Measurements from ENCODE around the gene DCLK1.

The DCLK1 gene

DNA sequence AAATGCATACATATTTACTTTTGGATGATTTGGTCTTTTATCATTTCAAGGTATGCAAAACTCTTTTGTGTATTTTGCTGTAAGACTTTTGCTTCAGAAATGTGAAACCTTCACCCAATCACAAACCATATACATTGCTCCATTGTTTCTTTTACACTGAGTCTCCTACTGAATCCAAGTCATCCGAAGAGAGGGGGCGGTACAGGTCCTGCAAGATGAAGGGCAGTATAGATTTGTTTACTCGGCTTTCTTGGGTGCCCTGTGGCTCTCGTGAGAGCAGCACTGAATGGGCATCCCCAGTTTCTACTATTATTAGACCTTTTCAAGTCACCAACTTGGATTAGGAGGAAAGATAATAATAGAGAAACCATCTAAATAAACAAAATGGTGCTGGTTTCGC is 280.6 kb downstream of the DCLK1 start:
- TF ChIP-seq, protein P1, sequence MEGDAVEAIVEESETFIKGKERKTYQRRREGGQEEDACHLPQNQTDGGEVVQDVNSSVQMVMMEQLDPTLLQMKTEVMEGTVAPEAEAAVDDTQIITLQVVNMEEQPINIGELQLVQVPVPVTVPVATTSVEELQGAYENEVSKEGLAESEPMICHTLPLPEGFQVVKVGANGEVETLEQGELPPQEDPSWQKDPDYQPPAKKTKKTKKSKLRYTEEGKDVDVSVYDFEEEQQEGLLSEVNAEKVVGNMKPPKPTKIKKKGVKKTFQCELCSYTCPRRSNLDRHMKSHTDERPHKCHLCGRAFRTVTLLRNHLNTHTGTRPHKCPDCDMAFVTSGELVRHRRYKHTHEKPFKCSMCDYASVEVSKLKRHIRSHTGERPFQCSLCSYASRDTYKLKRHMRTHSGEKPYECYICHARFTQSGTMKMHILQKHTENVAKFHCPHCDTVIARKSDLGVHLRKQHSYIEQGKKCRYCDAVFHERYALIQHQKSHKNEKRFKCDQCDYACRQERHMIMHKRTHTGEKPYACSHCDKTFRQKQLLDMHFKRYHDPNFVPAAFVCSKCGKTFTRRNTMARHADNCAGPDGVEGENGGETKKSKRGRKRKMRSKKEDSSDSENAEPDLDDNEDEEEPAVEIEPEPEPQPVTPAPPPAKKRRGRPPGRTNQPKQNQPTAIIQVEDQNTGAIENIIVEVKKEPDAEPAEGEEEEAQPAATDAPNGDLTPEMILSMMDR (conservative IDR thresholded peaks at IDR 0.05; ENCODE audit: low read length) = no peak
- no peak for TF ChIP-seq EZH2phosphoT487 (IDR thresholded peaks at IDR 0.05; ENCODE audit: borderline replicate concordance)
- Histone ChIP-seq H3K9me3 (ENCODE audit: insufficient read depth, low read depth, low read length) (no peaks in the 10 kb centered on the region), H3K4me3 (ENCODE audit: low read length, poor library complexity, severe bottlenecking) (no peak overlapping the region), H3K36me3 (ENCODE audit: insufficient read depth, low read length) (no peaks in the 10 kb centered on the region), H3F3A (ENCODE audit: low read depth) (no peaks in the 10 kb centered on the region), H2AFZ (ENCODE audit: low read length) (no peak overlapping the region), H3K9ac (ENCODE audit: low read depth, low read length, poor library complexity, severe bottlenecking) (no peak overlapping the region), H3K4me2 (ENCODE audit: low read depth, low read length, poor library complexity, severe bottlenecking) (no peak overlapping the region), H4K20me1 (ENCODE audit: insufficient read depth, low read length, poor library complexity, severe bottlenecking) (no peaks in the 10 kb centered on the region), H3K4me1 (ENCODE audit: insufficient read depth, low read length, poor library complexity, severe bottlenecking) (no peaks in the 10 kb centered on the region), H3K9me2 (replicated peaks; ENCODE audit: low read depth, low read length) (no peaks in the 10 kb centered on the region), H3K27me3 (ENCODE audit: insufficient read depth, low read length, poor library complexity, severe bottlenecking) (no peaks in the 10 kb centered on the region), H3K79me2 (ENCODE audit: insufficient read depth, low read length) (no peaks in the 10 kb centered on the region)

DNA sequence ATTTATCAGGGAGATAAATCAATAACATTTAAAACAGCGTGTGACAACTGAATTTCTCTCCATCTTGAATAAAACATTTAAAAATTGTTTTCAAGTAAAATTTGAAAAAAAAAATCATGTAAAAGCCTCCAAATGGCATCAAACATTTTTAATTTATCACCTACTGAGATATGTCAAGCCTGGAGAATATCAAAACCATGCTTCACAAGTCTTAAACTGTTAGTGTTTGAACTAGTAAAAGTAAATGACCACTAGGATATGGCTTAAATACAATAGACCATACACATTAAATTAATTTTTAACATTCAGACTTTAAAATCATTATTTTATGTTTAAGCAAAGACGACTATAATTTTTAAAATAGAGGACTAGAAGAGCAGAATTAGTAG is 281.9 kb downstream of the DCLK1 start:
- H3K36me3 ChIP-seq (ENCODE audit: insufficient read depth, low read length) = no peaks in the 10 kb centered on the region
- H3K9ac ChIP-seq (ENCODE audit: low read depth, low read length, poor library complexity, severe bottlenecking) = no peak overlapping the region
- no peaks in the 10 kb centered on the region for H3K9me3 ChIP-seq (ENCODE audit: insufficient read depth, low read depth, low read length)
- no peak overlapping the region for H2AFZ ChIP-seq (ENCODE audit: low read length)
- no peak overlapping the region for H3K4me2 ChIP-seq (ENCODE audit: low read depth, low read length, poor library complexity, severe bottlenecking)
- no peaks in the 10 kb centered on the region for H3K27me3 ChIP-seq (ENCODE audit: insufficient read depth, low read length, poor library complexity, severe bottlenecking)
- TF ChIP-seq, protein P1 (conservative IDR thresholded peaks at IDR 0.05; ENCODE audit: low read length) = no peak
- H3K9me2 ChIP-seq (replicated peaks; ENCODE audit: low read depth, low read length) = no peaks in the 10 kb centered on the region
- H3F3A ChIP-seq (ENCODE audit: low read depth) = no peaks in the 10 kb centered on the region
- no peaks in the 10 kb centered on the region for H4K20me1 ChIP-seq (ENCODE audit: insufficient read depth, low read length, poor library complexity, severe bottlenecking)
- no peaks in the 10 kb centered on the region for H3K4me1 ChIP-seq (ENCODE audit: insufficient read depth, low read length, poor library complexity, severe bottlenecking)
- H3K4me3 ChIP-seq (ENCODE audit: low read length, poor library complexity, severe bottlenecking) = no peak overlapping the region
- H3K79me2 ChIP-seq (ENCODE audit: insufficient read depth, low read length) = no peaks in the 10 kb centered on the region

DNA sequence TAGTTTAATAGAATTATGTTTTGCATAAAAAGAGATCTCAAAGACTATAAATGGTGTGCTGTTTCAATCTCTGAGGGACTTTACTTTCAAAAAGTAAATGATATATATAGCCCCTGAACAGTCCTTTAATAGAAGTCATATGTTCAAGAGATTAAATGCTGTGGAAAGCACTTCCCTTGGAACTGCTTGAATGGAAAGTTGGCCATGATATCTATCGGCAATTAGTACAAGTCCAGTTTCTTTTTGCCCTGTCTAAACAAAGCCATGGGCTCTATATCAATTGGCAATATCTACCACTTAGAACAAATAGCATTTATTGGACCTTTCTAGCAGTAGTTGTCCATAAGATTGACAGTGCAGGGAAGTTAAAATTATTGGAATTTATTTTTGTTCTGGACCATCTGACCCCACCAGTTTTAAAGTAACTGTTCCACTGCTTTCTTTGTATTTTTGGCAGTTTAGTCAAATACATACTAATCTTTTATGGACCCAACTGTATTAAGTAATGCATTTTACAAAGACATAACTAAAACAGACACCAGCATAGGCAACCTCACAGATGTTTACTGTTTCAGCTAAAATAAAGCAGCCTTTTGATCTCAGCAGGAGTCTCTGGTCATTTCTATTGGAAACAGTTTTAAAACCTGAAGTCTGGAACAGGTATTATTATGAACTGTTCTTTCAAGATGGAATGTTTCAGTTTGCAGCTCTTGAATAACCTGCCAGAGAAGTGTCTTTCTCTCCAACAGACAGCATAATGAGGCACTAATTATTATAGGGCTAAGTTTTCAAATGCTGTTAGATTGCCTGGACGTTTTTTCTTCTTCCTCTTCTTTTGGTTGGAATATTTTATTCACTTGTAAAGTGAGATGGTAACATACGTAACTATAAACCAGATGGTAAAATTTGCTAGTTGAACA is 282.6 kb downstream of the DCLK1 start:
- Histone ChIP-seq H3K27me3 (ENCODE audit: insufficient read depth, low read length, poor library complexity, severe bottlenecking) (no peaks in the 10 kb centered on the region), H3K79me2 (ENCODE audit: insufficient read depth, low read length) (no peaks in the 10 kb centered on the region), H3K9me2 (replicated peaks; ENCODE audit: low read depth, low read length) (no peaks in the 10 kb centered on the region), H3K36me3 (ENCODE audit: insufficient read depth, low read length) (no peaks in the 10 kb centered on the region), H3K4me3 (ENCODE audit: low read length, poor library complexity, severe bottlenecking) (no peak overlapping the region), H3K9ac (ENCODE audit: low read depth, low read length, poor library complexity, severe bottlenecking) (no peak overlapping the region), H4K20me1 (ENCODE audit: insufficient read depth, low read length, poor library complexity, severe bottlenecking) (no peaks in the 10 kb centered on the region), H3K4me1 (ENCODE audit: insufficient read depth, low read length, poor library complexity, severe bottlenecking) (no peaks in the 10 kb centered on the region), H3K9me3 (ENCODE audit: insufficient read depth, low read depth, low read length) (no peaks in the 10 kb centered on the region), H3K4me2 (ENCODE audit: low read depth, low read length, poor library complexity, severe bottlenecking) (no peak overlapping the region), H3F3A (ENCODE audit: low read depth) (no peaks in the 10 kb centered on the region), H2AFZ (ENCODE audit: low read length) (no peak overlapping the region)
- TF ChIP-seq, protein P1 (conservative IDR thresholded peaks at IDR 0.05; ENCODE audit: low read length) = no peak
- no peak for TF ChIP-seq EZH2phosphoT487 (IDR thresholded peaks at IDR 0.05; ENCODE audit: borderline replicate concordance)

Measured in Loucy (cell line).